ENCODE results near the gene LDHA.

LDHA gene

GRCh38 chr11:18365741-18366140, 28.6 kb upstream of the LDHA start:
- no peak for TF ChIP-seq CTCF (IDR thresholded peaks at IDR 0.05; ENCODE audit: low read length, missing control alignments)
- H3K4me3 ChIP-seq (replicated peaks; ENCODE audit: low read depth, low read length): no peak overlapping the region
- DNase-seq (ENCODE audit: low read depth): peak; percentile 21

- TF ChIP-seq CTCF (IDR thresholded peaks at IDR 0.05; ENCODE audit: low read length, missing control alignments): no peak
- peak; percentile 44 for DNase-seq (ENCODE audit: low read depth)
- no peak overlapping the region for H3K4me3 ChIP-seq (replicated peaks; ENCODE audit: low read depth, low read length)
Measured at GRCh38 chr11:18366286-18366685, 28.1 kb upstream of the LDHA start.

- peak; percentile 25 for DNase-seq (ENCODE audit: low read depth)
- TF ChIP-seq CTCF (IDR thresholded peaks at IDR 0.05; ENCODE audit: low read length, missing control alignments): no peak
- no peak overlapping the region for H3K4me3 ChIP-seq (replicated peaks; ENCODE audit: low read depth, low read length)
Measured at GRCh38 chr11:18367431-18367830, 26.9 kb upstream of the LDHA start.

- no peak overlapping the region for H3K4me3 ChIP-seq (replicated peaks; ENCODE audit: low read depth, low read length)
- no peak for TF ChIP-seq CTCF (IDR thresholded peaks at IDR 0.05; ENCODE audit: low read length, missing control alignments)
- peak; percentile 46 for DNase-seq (ENCODE audit: low read depth)
Measured at GRCh38 chr11:18368221-18368620, 26.1 kb upstream of the LDHA start.

- TF ChIP-seq CTCF (IDR thresholded peaks at IDR 0.05; ENCODE audit: low read length, missing control alignments): no peak
- DNase-seq (ENCODE audit: low read depth): no peak
- H3K4me3 ChIP-seq (replicated peaks; ENCODE audit: low read depth, low read length): no peak overlapping the region
Measured at GRCh38 chr11:18369398-18369797, 25.0 kb upstream of the LDHA start.

GRCh38 chr11:18371279-18371678, 23.1 kb upstream of the LDHA start:
- no peak for TF ChIP-seq CTCF (IDR thresholded peaks at IDR 0.05; ENCODE audit: low read length, missing control alignments)
- peak; percentile 26 for DNase-seq (ENCODE audit: low read depth)
- H3K4me3 ChIP-seq (replicated peaks; ENCODE audit: low read depth, low read length): no peak overlapping the region

GRCh38 chr11:18372201-18372600, 22.2 kb upstream of the LDHA start:
- no peak for DNase-seq (ENCODE audit: low read depth)
- H3K4me3 ChIP-seq (replicated peaks; ENCODE audit: low read depth, low read length): no peak overlapping the region
- no peak for TF ChIP-seq CTCF (IDR thresholded peaks at IDR 0.05; ENCODE audit: low read length, missing control alignments)
